ENCODE data around the gene ERFL.

The ERFL gene

GRCh38 chr19:41910240-41910991, 17.8 kb downstream of the ERFL start:
- no peak for ATAC-seq
- TF ChIP-seq ESRRG (CRISPR knock-in tag; IDR thresholded peaks at IDR 0.05) (no peak), TOX (CRISPR knock-in tag; IDR thresholded peaks at IDR 0.05; ENCODE audit: borderline replicate concordance) (no peak)

- no peak for TF ChIP-seq ZNF70 (CRISPR knock-in tag; IDR thresholded peaks at IDR 0.05)
- no peak for TF ChIP-seq TOX (CRISPR knock-in tag; IDR thresholded peaks at IDR 0.05; ENCODE audit: borderline replicate concordance)
- no peak for TF ChIP-seq PATZ1 (CRISPR knock-in tag; IDR thresholded peaks at IDR 0.05; ENCODE audit: borderline replicate concordance)
- TF ChIP-seq ESRRG (CRISPR knock-in tag; IDR thresholded peaks at IDR 0.05): no peak
- TF ChIP-seq CREB5 (CRISPR knock-in tag; IDR thresholded peaks at IDR 0.05; ENCODE audit: low read depth): no peak
- no peak for TF ChIP-seq RARB (CRISPR knock-in tag; IDR thresholded peaks at IDR 0.05)
- TF ChIP-seq ZNF8 (CRISPR knock-in tag; IDR thresholded peaks at IDR 0.05): no peak
- no peak for TF ChIP-seq BACH2 (CRISPR knock-in tag; IDR thresholded peaks at IDR 0.05; ENCODE audit: borderline replicate concordance)
- no peak for TF ChIP-seq POU6F1 (CRISPR knock-in tag; IDR thresholded peaks at IDR 0.05; ENCODE audit: borderline replicate concordance, low read depth)
- no peak for TF ChIP-seq ZNF565 (CRISPR knock-in tag; conservative IDR thresholded peaks at IDR 0.05; ENCODE audit: low read depth)
- no peak for TF ChIP-seq CSRNP3 (CRISPR knock-in tag; IDR thresholded peaks at IDR 0.05)
- TF ChIP-seq ZC3H10 (CRISPR knock-in tag; IDR thresholded peaks at IDR 0.05): no peak
- TF ChIP-seq ISL1 (CRISPR knock-in tag; IDR thresholded peaks at IDR 0.05): no peak
- ATAC-seq: no peak
Measured at GRCh38 chr19:41909706-41910105, 18.5 kb downstream of the ERFL start.

GRCh38 chr19:41908724-41909464, 19.4 kb downstream of the ERFL start:
- no peak for TF ChIP-seq ESRRG (CRISPR knock-in tag; IDR thresholded peaks at IDR 0.05)
- TF ChIP-seq SNAI2 (CRISPR knock-in tag; IDR thresholded peaks at IDR 0.05): no peak
- no peak for TF ChIP-seq ZFP3 (CRISPR knock-in tag; IDR thresholded peaks at IDR 0.05)
- no peak for ATAC-seq

GRCh38 chr19:41907994-41908615, 20.1 kb downstream of the ERFL start:
- TF ChIP-seq BACH2 (CRISPR knock-in tag; IDR thresholded peaks at IDR 0.05; ENCODE audit: borderline replicate concordance): no peak
- TF ChIP-seq ISL1 (CRISPR knock-in tag; IDR thresholded peaks at IDR 0.05): no peak
- no peak for ATAC-seq

- TF ChIP-seq BACH2 (CRISPR knock-in tag; IDR thresholded peaks at IDR 0.05; ENCODE audit: borderline replicate concordance) (no peak), SNAI2 (CRISPR knock-in tag; IDR thresholded peaks at IDR 0.05) (no peak), PPARA (CRISPR knock-in tag; IDR thresholded peaks at IDR 0.05; ENCODE audit: borderline replicate concordance) (no peak), OSR1 (CRISPR knock-in tag; IDR thresholded peaks at IDR 0.05) (no peak), ZFP30 (CRISPR knock-in tag; IDR thresholded peaks at IDR 0.05) (no peak), ZNF8 (CRISPR knock-in tag; IDR thresholded peaks at IDR 0.05) (no peak), ARNTL (CRISPR knock-in tag; IDR thresholded peaks at IDR 0.05; ENCODE audit: borderline replicate concordance, low read depth) (no peak), CSRNP3 (CRISPR knock-in tag; IDR thresholded peaks at IDR 0.05) (no peak)
- no peak for ATAC-seq
Measured at GRCh38 chr19:41906916-41907680, 21.2 kb downstream of the ERFL start.

All from SK-N-SH treated with all-trans-retinoic acid at 6 μM for 48 hours (cell line).